KBM-7 (cell line): ENCODE measurements around the gene BRD1.
A peak's percentile ranks its signal among the peaks of the same experiment; 100 is the strongest.
"Not testable (repeated sequence)": the region's sequence is repeated elsewhere in the genome, so short reads cannot be mapped to it uniquely, and the experiment has no call there.

ENCODE experiments used
- DNase-seq: peaks from one replicate; pipeline ENCODE4 v3.0.0-alpha.2; 2015
- in situ Hi-C: fragments of 300-500 bp; cut with MboI; formaldehyde crosslinking; loops from 2 replicates; pipeline ENCODE4 v1.14.3; 2020; ENCODE audit warnings: low sequenced_read_pairs, low pct_unique_long_range_greater_than_20kb, mixed read lengths

The BRD1 gene

GRCh38 chr22:49829044-49829853 is 1.6 kb upstream of the BRD1 start:
- no peak for DNase-seq
- in situ Hi-C loops: no loop called here

GRCh38 chr22:49828599-49828965 is 909 bp upstream of the BRD1 start:
- DNase-seq: no peak
- in situ Hi-C loops: no loop called here

DNA sequence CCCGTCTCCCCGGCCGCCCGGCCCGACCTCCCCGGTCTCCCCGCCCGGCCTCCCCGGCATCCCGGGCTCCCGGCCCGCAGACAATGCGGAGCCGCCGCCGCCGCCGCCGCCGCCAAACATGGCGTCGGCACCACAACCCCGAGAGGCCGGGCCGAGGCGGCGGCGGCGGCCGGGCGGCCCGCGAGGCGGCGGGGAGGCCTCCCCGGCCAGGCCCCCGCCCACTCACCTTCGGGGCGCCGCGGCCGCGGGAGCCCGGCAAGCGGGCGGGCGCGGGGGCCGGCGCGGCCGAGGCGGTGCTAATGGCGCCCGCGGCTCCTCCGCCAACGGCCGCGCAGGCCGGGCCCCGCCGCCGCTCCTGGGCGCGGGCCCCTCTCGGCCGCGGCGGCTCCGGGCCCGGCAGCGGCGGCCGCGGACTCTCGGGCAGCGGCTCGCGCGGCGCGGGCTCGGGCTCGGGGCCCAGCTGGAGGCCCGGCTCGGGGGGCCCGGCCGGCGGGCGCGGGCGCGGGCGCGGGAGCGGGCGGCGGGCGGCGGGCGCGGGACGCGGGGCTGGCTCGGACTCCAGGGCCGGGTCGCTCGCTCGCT is 311 bp downstream of the BRD1 start:
- no peak for DNase-seq
- in situ Hi-C loops: no loop called here

GRCh38 chr22:49826603-49827270 is 936 bp downstream of the BRD1 start:
- in situ Hi-C loops: no loop called here
- no peak for DNase-seq

DNA sequence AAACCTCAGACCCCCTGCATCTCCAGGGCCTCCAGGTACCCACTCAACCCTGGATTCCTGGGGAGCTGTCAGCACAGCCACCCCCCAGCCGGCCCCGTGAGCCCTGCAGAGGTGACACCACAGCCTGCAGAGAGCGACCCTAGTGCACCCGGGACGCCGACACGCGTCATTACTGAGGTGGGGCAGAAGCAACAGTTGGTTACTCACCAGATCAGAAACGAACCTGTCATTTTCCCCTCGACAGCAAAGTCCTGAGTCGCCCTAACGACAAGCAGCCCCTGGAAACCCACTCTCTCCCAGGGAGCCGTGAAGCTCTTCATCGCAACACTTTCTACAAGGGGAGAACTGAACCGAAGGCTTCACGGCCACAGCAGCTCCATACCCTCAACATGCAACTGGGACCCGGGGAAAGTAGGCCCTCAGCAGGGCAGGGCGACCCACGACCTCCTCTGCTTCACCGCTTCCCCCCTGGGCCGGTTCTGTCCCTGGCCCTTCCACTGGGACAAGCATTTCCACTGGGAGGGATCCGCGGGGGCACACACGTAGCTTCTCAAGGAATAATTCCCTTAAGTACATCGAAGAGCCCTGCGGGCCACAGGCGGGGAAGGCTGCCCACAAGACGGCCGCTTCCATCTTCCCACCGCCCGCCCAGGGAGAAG is 1.6 kb downstream of the BRD1 start:
- DNase-seq: peak; percentile 33
- in situ Hi-C loops: no loop called here

DNA sequence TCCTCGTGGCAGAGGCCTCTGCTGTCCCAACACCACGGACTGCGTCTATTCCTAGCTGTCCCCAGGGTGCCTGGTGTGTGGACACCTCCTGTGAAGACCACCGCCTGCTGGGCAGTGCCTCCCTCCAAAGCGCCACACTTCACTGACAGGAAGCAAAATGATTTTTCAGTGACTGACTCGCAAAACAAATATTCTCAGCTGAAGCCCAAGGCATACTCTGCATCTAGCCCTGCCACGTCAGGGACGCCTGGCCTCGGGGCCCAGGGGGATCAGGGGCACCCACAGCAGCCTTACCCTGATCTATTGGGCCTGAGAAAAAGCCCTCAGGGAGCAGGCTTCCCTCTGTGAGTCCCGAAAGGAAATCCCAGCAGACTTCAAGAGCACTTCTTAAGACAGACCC is 2.2 kb downstream of the BRD1 start:
- no peak for DNase-seq
- in situ Hi-C loops: no loop called here

DNA sequence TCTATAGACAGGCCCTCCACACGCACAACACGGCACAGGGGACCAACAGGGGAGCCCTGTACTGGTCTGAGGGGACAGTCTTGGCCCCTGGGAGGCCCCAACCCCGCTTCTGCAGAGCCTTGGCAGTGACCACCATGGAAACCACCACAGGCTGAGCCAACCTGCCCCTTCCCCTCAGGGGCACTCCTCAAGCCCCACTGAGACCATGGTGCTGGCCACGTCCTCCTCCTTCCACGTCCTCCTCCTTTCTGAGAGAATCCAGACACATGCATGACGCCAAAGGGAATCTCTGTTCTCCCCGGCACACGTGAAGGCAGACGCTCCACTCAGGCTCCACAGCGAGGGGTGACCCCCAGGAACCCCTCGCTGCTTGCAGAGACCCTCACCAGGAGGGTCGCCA is 2.7 kb downstream of the BRD1 start:
- no peak for DNase-seq
- in situ Hi-C loops: no loop called here

- DNase-seq: no peak
- in situ Hi-C loops: no loop called here
Measured at GRCh38 chr22:49824185-49824925, 3.3 kb downstream of the BRD1 start.

DNA sequence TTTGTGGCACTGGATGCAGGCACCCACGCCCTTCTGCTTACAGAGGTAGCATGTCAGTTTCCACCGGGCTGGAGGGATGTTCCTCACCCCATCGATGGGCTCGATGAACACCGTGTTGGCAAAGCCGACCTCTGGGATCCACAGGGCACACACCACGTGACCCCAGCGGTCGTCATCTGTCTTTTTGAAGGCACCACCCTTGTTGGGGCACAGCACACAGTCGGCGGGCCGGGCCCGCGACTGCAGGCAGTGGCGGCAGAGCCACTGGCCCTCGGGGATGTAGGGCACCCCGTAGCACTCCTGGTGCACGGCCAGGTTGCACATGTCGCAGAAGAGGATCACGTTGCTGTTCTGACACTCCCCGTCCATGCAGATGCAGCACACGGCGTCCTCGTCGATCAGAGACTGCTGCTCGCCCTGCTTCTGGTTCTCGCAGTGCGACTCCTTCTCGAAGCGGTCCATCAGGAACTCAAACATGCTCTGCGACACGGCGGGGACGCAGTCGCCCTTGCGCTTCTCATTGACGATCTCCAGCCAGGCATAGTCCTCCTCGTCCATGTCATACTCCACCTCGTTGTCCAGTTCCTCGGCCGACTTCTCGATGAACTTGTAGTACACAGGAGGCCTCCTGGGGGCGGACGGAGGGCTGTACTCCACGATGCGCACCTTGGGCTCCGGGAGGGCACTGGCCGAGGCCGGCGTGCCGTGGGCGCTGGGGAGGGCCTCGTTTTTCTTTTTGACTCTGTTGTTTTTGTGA is 4.2 kb downstream of the BRD1 start:
- no peak for DNase-seq
- in situ Hi-C loops: no loop called here

DNA sequence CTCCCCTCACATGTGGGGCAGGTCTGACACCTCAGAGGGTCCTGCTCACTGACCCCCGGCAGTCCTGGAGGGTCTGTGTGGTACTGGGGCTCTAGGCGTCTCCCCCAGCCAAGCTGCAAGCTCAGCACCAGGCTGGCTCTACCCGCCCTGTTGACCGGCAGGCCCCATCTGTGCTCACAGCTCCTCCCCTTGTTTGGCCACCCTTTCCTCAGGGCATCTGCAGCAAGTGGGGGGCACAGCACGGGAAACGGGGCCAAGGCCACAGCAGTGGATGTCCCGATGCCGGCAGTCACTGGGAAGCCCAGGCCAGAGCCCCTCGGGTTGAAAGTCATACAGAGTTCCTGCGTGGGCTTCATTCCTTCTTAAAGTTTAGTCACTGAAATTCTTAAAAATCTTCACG is 5.9 kb downstream of the BRD1 start:
- in situ Hi-C loops, DNase-seq: not testable (repeated sequence)

DNA sequence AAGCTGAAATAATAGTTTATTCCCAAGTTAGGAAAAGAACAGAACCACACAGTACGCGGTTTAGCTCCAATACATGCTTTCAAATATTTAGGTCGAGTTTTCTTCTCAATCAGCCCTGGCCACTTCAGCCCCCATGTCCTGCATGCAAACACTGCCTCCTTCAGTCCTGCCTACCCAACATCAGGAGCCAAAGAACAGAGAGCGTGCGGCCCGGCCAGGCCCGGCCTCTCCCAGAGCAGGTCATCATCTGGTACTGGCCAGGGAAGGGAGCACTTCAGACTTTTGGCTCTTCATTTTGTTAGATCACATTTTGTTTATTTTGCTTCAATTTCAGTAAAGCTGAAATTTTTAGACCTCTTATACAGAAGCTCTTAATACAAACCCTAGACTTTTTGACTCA is 6.7 kb downstream of the BRD1 start:
- DNase-seq: no peak
- in situ Hi-C loops: no loop called here

DNA sequence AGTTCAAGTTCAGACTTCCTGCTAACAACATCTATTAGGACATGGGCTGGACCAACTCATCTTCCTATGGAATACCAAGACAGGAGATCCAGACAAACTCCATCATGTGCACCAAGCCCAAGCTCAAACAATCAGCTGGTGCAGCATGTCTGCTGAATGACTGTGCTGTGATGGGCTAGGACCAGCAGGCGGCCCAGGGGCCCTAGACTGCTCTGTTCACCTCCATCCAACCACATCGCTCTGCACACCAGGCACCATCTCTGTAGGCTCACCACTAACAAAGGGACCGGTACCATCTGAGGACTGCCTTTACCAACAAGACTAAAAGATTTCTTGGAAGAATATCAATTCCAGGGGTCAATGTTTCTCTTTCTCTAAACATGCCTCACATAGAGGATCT is 10.3 kb downstream of the BRD1 start:
- in situ Hi-C loops: no loop called here

GRCh38 chr22:49815641-49816091 is 12.0 kb downstream of the BRD1 start:
- no peak for DNase-seq
- in situ Hi-C loops: no loop called here

More for the DNA sequence above, 10.3 kb downstream of the BRD1 start:
- DNase-seq: no peak

GRCh38 chr22:49814856-49815255 is 12.8 kb downstream of the BRD1 start:
- DNase-seq: no peak

DNA sequence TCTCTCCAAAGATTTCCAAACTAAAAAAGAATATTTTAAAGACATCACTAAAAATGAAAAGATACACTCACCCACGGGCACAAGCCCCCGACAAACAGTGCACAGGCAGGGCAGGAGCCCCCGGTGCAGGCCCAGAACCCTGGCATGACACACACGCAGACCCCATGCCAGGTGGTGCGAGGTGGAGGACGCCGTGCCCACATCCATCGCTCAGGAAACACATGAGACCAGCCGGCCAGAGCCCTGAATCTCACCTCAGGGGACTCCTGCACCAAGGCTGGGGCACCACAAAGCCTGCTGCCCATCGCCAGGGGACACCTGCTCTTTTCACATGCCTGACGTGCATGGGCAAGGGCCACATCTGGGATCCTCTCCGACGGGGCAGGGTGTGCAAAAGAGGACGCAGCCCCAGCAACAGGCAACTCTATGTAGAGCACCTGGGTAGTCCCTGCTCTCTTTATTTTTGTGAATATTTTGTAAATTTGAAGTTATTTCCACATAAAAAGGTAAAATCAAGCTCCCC is 13.4 kb downstream of the BRD1 start:
- no peak for DNase-seq
- in situ Hi-C loops: no loop called here

More at GRCh38 chr22:49814856-49815255, 12.8 kb downstream of the BRD1 start:
- in situ Hi-C loops: no loop called here

DNA sequence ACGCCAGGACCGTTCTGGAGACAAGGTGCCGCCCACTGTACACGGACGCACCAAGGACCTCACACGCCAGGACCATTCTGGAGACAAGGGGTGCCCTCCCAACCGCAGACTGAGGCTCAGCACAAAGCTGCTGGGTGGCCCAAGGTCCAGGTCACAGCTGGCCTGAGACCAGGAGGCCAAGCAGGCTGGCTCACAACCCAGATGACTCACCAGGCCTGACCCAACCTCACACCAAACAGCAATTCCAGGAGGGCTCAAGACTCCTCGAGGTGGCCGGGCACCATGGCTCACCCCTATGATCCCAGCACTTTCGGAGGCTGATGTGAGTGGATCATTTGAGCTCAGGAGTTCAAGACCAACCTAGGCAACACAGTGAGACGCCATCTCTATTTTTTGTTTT is 14.8 kb downstream of the BRD1 start:
- in situ Hi-C loops: no loop called here
- no peak for DNase-seq

DNA sequence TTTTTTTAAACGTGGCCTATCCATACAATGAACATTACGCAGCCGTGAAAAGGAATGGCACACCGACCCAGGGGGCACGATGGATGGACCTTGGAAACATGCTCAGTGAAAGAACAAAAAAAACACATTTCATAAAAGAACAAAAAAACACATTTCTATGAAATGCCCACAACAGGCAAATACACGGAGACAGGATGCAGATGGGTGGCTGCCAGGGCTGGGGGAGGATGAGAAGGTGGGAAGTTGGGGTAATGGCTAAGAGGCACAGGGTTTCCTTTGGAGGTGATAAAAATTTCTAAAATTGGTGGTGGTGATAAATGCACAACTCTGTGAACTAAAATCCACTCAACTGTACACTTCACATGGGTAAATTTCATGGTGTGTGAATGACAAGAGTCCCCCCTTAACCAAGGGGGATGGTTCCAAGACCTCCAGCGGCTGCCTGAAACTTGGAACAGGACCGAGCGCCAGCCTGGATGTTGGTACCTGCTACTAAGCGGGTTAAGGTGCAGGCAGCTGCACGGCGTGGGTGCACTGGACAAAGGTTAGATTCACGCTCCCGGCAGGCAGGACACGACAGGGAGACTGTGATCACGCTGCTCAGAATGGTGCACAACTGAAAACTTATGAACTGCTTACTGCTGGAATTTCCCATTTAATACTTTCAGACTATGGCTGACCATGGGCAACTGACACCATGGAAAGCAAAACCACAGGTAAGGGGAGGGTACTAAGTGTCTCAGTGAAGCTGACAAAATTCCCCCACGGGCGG is 16.5 kb downstream of the BRD1 start:
- DNase-seq: peak; percentile 70
- in situ Hi-C loops: no loop called here
